Esophagus muscularis mucosa (tissue), 4 donors: ENCODE data around the gene THSD4. TPM values are rescaled to one million over a fixed set of nuclear protein-coding genes. Genes with fewer than 3 reads are reported as not detected.
A peak's percentile ranks its signal among the peaks of the same experiment; 100 is the strongest.

Source experiments
- DNase-seq: peaks from one replicate; pipeline ENCODE4 v3.0.0-alpha.2; 2017; ENCODE audit errors: extremely low spot score
- H3K27ac ChIP-seq, 4 donors: fragments of 200-600 bp; sonication (generic); replicated peaks in 1 of 4; 1 replicate in 3 of 4; 2 replicates in 1 of 4; pipeline ENCODE4 v1.5.1; 2016 to 2019; ENCODE audit warnings: mild to moderate bottlenecking in 1 of 4
- H3K27me3 ChIP-seq, 4 donors: fragments of 200-600 bp; sonication (generic); one replicate each; pipeline versions ENCODE4 v1.5.1 to v1.6.0; 2016 to 2019
- H3K36me3 ChIP-seq, 4 donors: fragments of 200-600 bp; sonication (generic); one replicate each; pipeline ENCODE4 v1.5.1; 2016 to 2019
- H3K4me1 ChIP-seq, 4 donors: fragments of 200-600 bp; sonication (generic); one replicate each; pipeline ENCODE4 v1.5.1; 2016 to 2019
- H3K4me3 ChIP-seq, 4 donors: fragments of 200-600 bp; sonication (generic); 1 replicate in 2 of 4; 2 replicates in 2 of 4; pipeline ENCODE4 v1.5.1; 2016 to 2019; ENCODE audit warnings: mild to moderate bottlenecking in 4 of 4, moderate library complexity in 1 of 4
- H3K9me3 ChIP-seq, 4 donors: fragments of 200-600 bp; sonication (generic); 1 replicate in 3 of 4; 2 replicates in 1 of 4; pipeline ENCODE4 v1.5.1; 2016 to 2019
- CTCF ChIP-seq, 3 experiments: fragments of 200-600 bp in 2 of 3; fragments of 450-650 bp in 1 of 3; sonication (generic) in 2 of 3; IDR thresholded peaks; one replicate each; pipeline ENCODE4 v1.5.1; 2017 to 2019; ENCODE audit warnings: antibody characterized with exemption in 3 of 3, mild to moderate bottlenecking in 2 of 3, moderate library complexity in 1 of 3
- EP300 ChIP-seq: sonication (generic); formaldehyde crosslinking; IDR thresholded peaks from one replicate; pipeline ENCODE4 v1.6.1; 2017; ENCODE audit warnings: antibody characterized with exemption
- POLR2A ChIP-seq: fragments of 450-650 bp; IDR thresholded peaks from one replicate; pipeline ENCODE4 v1.6.1; 2017; ENCODE audit warnings: antibody characterized with exemption, moderate library complexity, mild to moderate bottlenecking, low read depth
- POLR2AphosphoS5 ChIP-seq, 2 donors: sonication (generic); formaldehyde crosslinking; IDR thresholded peaks; one replicate each; pipeline ENCODE4 v1.6.1; 2017; ENCODE audit warnings: antibody characterized with exemption in 2 of 2
- WGBS: methylation state at CpG from one replicate; pipeline ENCODE4 v1.1.5; 2018; 5-methylcytosine and 5-hydroxymethylcytosine counted together
- intact Hi-C: fragments of 100-400 bp; cut with DNase I; formaldehyde crosslinking; loops from one replicate; pipeline ENCODE4 v1.15.1; 2023
- total RNA-seq, 4 donors: library from RNA; depleted of rRNA; stranded (reverse); fragments of >200 nt; gene quantifications; one replicate each; pipeline versions ENCODE4 v1.1.0 to v1.2.1, GENCODE V29; 2016

The THSD4 gene
- total RNA-seq, 4 donors from 2014 or later, result 3.2 to 6.6 (median 5.6) TPM

GRCh38 chr15:71323082-71323481, 207.8 kb downstream of the THSD4 start:
- WGBS, result 96% methylated on average over 4 of the region's 4 CpGs
- TF ChIP-seq EP300 (no peak), CTCF (IDR thresholded peaks at IDR 0.05) (no peak), POLR2A (no peak), POLR2AphosphoS5 (IDR thresholded peaks at IDR 0.05) (no peak)
- H3K9me3 ChIP-seq, result no peaks in the 10 kb centered on the region

GRCh38 chr15:71323584-71323983, 208.3 kb downstream of the THSD4 start:
- no peak for DNase-seq

More at GRCh38 chr15:71323082-71323481, 207.8 kb downstream of the THSD4 start:
- Histone ChIP-seq H3K4me1 (peaks cover 0 to 6% (median 5%) of the 10 kb centered on the region in 4 donors), H3K27ac (no peak overlapping the region), H3K4me3 (no peak overlapping the region), H3K27me3 (no peaks in the 10 kb centered on the region), H3K36me3 (no peaks in the 10 kb centered on the region)
- intact Hi-C loops, result no loop called here
- no peak for DNase-seq

GRCh38 chr15:71325481-71325880, 210.2 kb downstream of the THSD4 start:
- Histone ChIP-seq H3K36me3 (no peaks in the 10 kb centered on the region), H3K27ac (no peak overlapping the region), H3K4me3 (no peak overlapping the region), H3K4me1 (peaks cover 24 to 30% (median 29%) of the 10 kb centered on the region in 4 donors), H3K9me3 (no peaks in the 10 kb centered on the region), H3K27me3 (no peaks in the 10 kb centered on the region)
- no peak for DNase-seq
- intact Hi-C loops, result no loop called here
- 76% methylated on average over 1 of the region's 1 CpG for WGBS
- TF ChIP-seq CTCF (IDR thresholded peaks at IDR 0.05) (no peak), POLR2A (no peak), POLR2AphosphoS5 (IDR thresholded peaks at IDR 0.05) (no peak), EP300 (no peak)

More at GRCh38 chr15:71323584-71323983, 208.3 kb downstream of the THSD4 start:
- Histone ChIP-seq H3K27ac (no peak overlapping the region), H3K4me3 (no peak overlapping the region), H3K4me1 (peaks cover 5 to 11% (median 10%) of the 10 kb centered on the region in 4 donors), H3K36me3 (no peaks in the 10 kb centered on the region), H3K27me3 (no peaks in the 10 kb centered on the region), H3K9me3 (no peaks in the 10 kb centered on the region)
- WGBS, result 72% methylated on average over 2 of the region's 2 CpGs
- intact Hi-C loops, result no loop called here
- TF ChIP-seq POLR2A, result no peak
- TF ChIP-seq EP300, result no peak
- TF ChIP-seq POLR2AphosphoS5 (IDR thresholded peaks at IDR 0.05), result no peak
- TF ChIP-seq CTCF (IDR thresholded peaks at IDR 0.05), result no peak

- Histone ChIP-seq H3K27me3 (no peaks in the 10 kb centered on the region), H3K4me3 (no peak overlapping the region), H3K9me3 (no peaks in the 10 kb centered on the region), H3K36me3 (no peaks in the 10 kb centered on the region), H3K27ac (peak overlapping the region; percentile 81 to 82 (median 81)), H3K4me1 (peaks cover 50 to 58% (median 56%) of the 10 kb centered on the region in 4 donors)
- intact Hi-C loops, result no loop called here
- TF ChIP-seq POLR2A (no peak), POLR2AphosphoS5 (IDR thresholded peaks at IDR 0.05) (no peak), EP300 (no peak), CTCF (IDR thresholded peaks at IDR 0.05) (no peak)
- WGBS, result 56% methylated on average over 3 of the region's 3 CpGs
- DNase-seq, result no peak
These were observed 213.2 kb downstream of the THSD4 start for GRCh38 chr15:71328453-71328852.

GRCh38 chr15:71329041-71329440, 213.8 kb downstream of the THSD4 start:
- 30% methylated on average over 8 of the region's 8 CpGs for WGBS
- intact Hi-C loops, result no loop called here
- TF ChIP-seq POLR2AphosphoS5 (IDR thresholded peaks at IDR 0.05) (peak in 1 of 2 donors; percentile 38), CTCF (IDR thresholded peaks at IDR 0.05) (no peak)
- DNase-seq, result no peak
- H3K4me1 ChIP-seq, result peaks cover 50 to 64% (median 61%) of the 10 kb centered on the region in 4 donors
- no peaks in the 10 kb centered on the region for H3K36me3 ChIP-seq
- no peak overlapping the region for H3K4me3 ChIP-seq
- no peaks in the 10 kb centered on the region for H3K27me3 ChIP-seq
- no peaks in the 10 kb centered on the region for H3K9me3 ChIP-seq
- peak overlapping the region; percentile 81 to 82 (median 81) for H3K27ac ChIP-seq
